Heart left ventricle (tissue), 16 donors: ENCODE measurements around the gene C14orf132. TPM values are rescaled to one million over a fixed set of nuclear protein-coding genes. Genes with fewer than 3 reads are reported as not detected.

ENCODE experiments used
- ATAC-seq, 4 donors: fragments of 200-7000 bp; cut with Tn5 transposase; one replicate each; pipeline ENCODE4 v1.9.1; 2020 to 2022; ENCODE audit warnings: moderate library complexity in 4 of 4, mild to moderate bottlenecking in 3 of 4, moderate number of reproducible peaks in 1 of 4
- DNase-seq, 5 donors: peaks; one replicate each; pipeline ENCODE4 v3.0.0-alpha.2; 2020
- H3K27ac ChIP-seq, 12 donors: fragments of 200-600 bp; sonication (generic) in 4 of 12; one replicate each; pipeline versions ENCODE4 v1.5.0 to v1.8.0; 2016 to 2022; ENCODE audit warnings: mild to moderate bottlenecking in 2 of 12
- H3K27me3 ChIP-seq, 9 donors: fragments of 200-600 bp; sonication (generic) in 2 of 9; one replicate each; pipeline versions ENCODE4 v1.5.1 to v1.8.0; 2016 to 2022; ENCODE audit warnings: mild to moderate bottlenecking in 3 of 9
- H3K36me3 ChIP-seq, 9 donors: fragments of 200-600 bp; sonication (generic) in 2 of 9; one replicate each; pipeline versions ENCODE4 v1.5.0 to v1.8.0; 2018 to 2022; ENCODE audit warnings: mild to moderate bottlenecking in 2 of 9
- H3K4me1 ChIP-seq, 12 donors: fragments of 200-600 bp; sonication (generic) in 4 of 12; one replicate each; pipeline versions ENCODE4 v1.5.0 to v1.8.0; 2016 to 2022; ENCODE audit warnings: mild to moderate bottlenecking in 3 of 12
- H3K4me3 ChIP-seq, 12 donors: fragments of 200-600 bp; sonication (generic) in 4 of 12; one replicate each; pipeline versions ENCODE4 v1.5.0 to v1.8.0; 2017 to 2022; ENCODE audit warnings: mild to moderate bottlenecking in 9 of 12, moderate library complexity in 4 of 12
- H3K9me3 ChIP-seq, 12 donors: fragments of 200-600 bp; sonication (generic) in 4 of 12; one replicate each; pipeline versions ENCODE4 v1.5.0 to v1.8.0; 2016 to 2022; ENCODE audit warnings: mild to moderate bottlenecking in 1 of 12
- POLR2A ChIP-seq, 2 donors: fragments of 450-650 bp; IDR thresholded peaks; one replicate each; pipeline ENCODE4 v1.6.1; 2017; ENCODE audit warnings: antibody characterized with exemption in 2 of 2, mild to moderate bottlenecking in 2 of 2, moderate library complexity in 2 of 2
- WGBS, 4 donors: extraction: QIAGEN DNeasy Blood & Tissue Kit in 2 of 4; methylation state at CpG; one replicate each; pipeline versions ENCODE4 v1.1.5 to v1.1.7; 2013 to 2018; 5-methylcytosine and 5-hydroxymethylcytosine counted together
- intact Hi-C, 10 donors: fragments of 100-400 bp; cut with DNase I; formaldehyde crosslinking; loops; one replicate each; pipeline versions ENCODE4 v1.11.1 to v1.14.2; 2022
- polyA plus RNA-seq, 2 donors: library from polyadenylated mRNA; stranded (reverse); fragments of 200-250 nt; gene quantifications; one replicate each; pipeline ENCODE4 v1.2.3, GENCODE V29; 2013
- total RNA-seq, 9 donors: library from RNA; depleted of rRNA in 2 of 9; stranded (reverse); fragments of >200 nt in 2 of 9; fragmentation: NEBNext Ultra II Directional in 3 of 9; extraction: Animal tissue kit (Norgen Biotek cat#: 25700) in 3 of 9; gene quantifications; one replicate each; pipeline versions ENCODE4 v1.1.0 to v1.2.4, GENCODE V29; 2016 to 2023
- TF ChIP-seq, protein P1 (sequence below), 12 donors: fragments of 200-600 bp; sonication (generic) in 4 of 12; IDR thresholded peaks; one replicate each; pipeline versions ENCODE4 v1.5.0 to v1.8.0; 2018 to 2022; ENCODE audit warnings: antibody characterized with exemption in 12 of 12, mild to moderate bottlenecking in 5 of 12
- donor health status: ischemic (EF 13 %, LVEDD 7.1; RV severe dilation, severe dysfunction).
- donor health status: healthy with polysubstance abuse.
- donor health status: DM: no; HTN: yes; CAD: no.
- donor health status: DM: no; HTN: no; CAD: no.
- donor health status: ischemic (EF 25% LVEDD 6.9; RV normal size, moderate dysfunction).
- donor health status: ischemic (EF 25% LVEDD 5.7; RV mildly dilated, moderate dysfunction).
- donor health status: healthy.
- donor health status: DM: yes; HTN: yes; CAD: no.
- donor health status: ischemic (EF 35%, LVEDD 5.7; RV mildly dilated, moderate dysfunction).
- donor health status: nonischemic (EF 11% LVEDD 7.7; RV severe dilation, severe dysfunction).
- donor health status: DM: yes; HTN: yes; CAD: no.
- donor health status: PGD.
- donor health status: ischemic (EF 29% LVEDD 5.4; RV normal size, mild dysfunction).
- donor health status: nonischemic (EF 23%, LVEDD 6.1; RV moderate dilation, normal function).

C14orf132 gene
- total and polyA plus RNA-seq, 11 donors, result 0.76 to 14.9 (median 1.8) TPM

DNA sequence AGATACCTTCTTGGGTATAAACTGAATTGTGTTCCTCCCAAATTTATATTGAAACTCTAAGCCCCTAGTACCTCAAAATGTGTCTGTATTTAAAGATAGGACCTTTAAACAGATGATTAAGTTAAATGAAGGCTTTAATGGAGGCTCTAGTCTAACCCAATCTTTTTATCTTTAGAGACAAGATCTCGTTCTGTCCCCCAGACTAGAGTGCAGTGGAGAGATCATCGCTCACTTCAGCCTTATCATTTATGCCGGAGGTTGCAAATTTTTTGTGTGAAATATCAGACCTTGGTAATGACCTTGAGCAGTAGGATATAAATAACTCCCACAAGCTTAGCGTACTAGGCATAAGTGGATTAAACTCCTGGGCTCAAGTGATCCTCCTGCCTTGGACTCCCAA, 81.8 kb downstream of the C14orf132 start:
- H3K4me3 ChIP-seq, result no peak overlapping the region
- 47 to 61% (median 58%) methylated on average over 4 of the region's 4 CpGs for WGBS, 4 donors
- ATAC-seq (no peak), DNase-seq (no peak)
- no peak overlapping the region for H3K27ac ChIP-seq
- H3K36me3 ChIP-seq, result no peaks in the 10 kb centered on the region
- H3K27me3 ChIP-seq, result peaks cover 0 to 5% (median 0%) of the 10 kb centered on the region in 9 donors
- H3K9me3 ChIP-seq, result peaks cover 0 to 15% (median 0%) of the 10 kb centered on the region in 12 donors
- intact Hi-C loops, result no loop called here
- peaks cover 0 to 5% (median 0%) of the 10 kb centered on the region in 12 donors for H3K4me1 ChIP-seq
- TF ChIP-seq POLR2A (IDR thresholded peaks at IDR 0.05), result no peak
- TF ChIP-seq, protein P1, sequence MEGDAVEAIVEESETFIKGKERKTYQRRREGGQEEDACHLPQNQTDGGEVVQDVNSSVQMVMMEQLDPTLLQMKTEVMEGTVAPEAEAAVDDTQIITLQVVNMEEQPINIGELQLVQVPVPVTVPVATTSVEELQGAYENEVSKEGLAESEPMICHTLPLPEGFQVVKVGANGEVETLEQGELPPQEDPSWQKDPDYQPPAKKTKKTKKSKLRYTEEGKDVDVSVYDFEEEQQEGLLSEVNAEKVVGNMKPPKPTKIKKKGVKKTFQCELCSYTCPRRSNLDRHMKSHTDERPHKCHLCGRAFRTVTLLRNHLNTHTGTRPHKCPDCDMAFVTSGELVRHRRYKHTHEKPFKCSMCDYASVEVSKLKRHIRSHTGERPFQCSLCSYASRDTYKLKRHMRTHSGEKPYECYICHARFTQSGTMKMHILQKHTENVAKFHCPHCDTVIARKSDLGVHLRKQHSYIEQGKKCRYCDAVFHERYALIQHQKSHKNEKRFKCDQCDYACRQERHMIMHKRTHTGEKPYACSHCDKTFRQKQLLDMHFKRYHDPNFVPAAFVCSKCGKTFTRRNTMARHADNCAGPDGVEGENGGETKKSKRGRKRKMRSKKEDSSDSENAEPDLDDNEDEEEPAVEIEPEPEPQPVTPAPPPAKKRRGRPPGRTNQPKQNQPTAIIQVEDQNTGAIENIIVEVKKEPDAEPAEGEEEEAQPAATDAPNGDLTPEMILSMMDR (IDR thresholded peaks at IDR 0.05), result no peak

DNA sequence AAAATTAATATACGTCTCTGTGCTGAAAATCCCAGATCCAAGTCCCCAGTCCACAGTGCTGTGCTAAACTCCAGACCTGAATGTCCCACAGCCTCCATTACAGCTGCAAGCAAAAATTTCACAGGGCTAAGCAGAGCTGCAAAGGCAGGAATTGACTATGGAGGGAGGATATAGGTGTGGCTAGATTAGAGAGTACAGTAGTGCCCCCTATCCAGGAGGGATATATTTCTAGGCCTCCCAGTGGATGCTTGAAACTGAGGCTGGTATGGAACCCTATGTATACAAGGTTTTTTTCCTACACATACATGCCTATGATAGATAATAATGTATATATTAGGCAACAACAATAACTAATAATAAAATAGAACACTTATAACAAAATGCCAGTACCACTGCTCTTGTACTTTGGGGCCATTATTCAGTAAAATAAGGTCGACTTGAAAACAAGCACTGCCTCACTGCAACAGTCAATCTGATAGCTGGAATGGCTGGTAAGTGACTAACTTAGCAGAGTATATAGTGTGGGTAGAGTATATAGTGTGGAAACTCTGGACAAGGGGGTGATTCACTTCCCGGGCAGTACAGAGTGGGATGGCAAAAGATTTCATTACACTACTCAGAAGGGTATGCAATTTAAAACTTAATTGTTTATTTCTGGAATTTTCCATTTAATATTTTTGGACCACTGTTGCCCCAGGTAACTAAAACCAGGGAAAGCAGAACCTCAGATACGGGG, 82.7 kb downstream of the C14orf132 start:
- WGBS, 4 donors, result 81 to 93% (median 91%) methylated on average over 4 of the region's 4 CpGs
- peaks cover 0 to 15% (median 0%) of the 10 kb centered on the region in 12 donors for H3K9me3 ChIP-seq
- TF ChIP-seq, protein P1 (IDR thresholded peaks at IDR 0.05), result no peak
- TF ChIP-seq POLR2A (IDR thresholded peaks at IDR 0.05), result no peak
- DNase-seq (no peak), ATAC-seq (no peak)
- H3K27me3 ChIP-seq, result peaks cover 0 to 5% (median 0%) of the 10 kb centered on the region in 9 donors
- intact Hi-C loops, result no loop called here
- no peak overlapping the region for H3K4me3 ChIP-seq
- no peak overlapping the region for H3K27ac ChIP-seq
- peaks cover 0 to 10% (median under 1%) of the 10 kb centered on the region in 12 donors for H3K4me1 ChIP-seq
- no peaks in the 10 kb centered on the region for H3K36me3 ChIP-seq

DNA sequence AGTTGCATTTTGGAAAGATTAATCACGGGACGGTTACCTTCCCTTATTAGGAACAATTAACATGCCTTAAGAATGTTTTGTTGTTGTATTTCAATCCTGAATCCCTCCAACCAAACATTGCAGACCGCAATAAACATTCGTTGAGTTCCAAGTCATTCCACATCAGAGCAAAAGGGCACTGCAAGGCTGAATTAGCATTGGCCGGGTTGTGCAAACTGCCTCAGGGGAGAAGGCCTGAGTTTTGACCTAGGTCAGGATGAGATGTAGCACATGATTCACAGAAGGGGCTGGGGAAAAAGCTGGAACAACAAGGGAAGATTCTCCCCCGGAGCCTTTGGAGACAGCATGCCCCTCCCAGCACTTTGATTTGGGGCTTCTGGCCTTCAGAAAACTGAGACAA, 83.3 kb downstream of the C14orf132 start:
- DNase-seq (no peak), ATAC-seq (no peak)
- peaks cover 0 to 11% (median 0%) of the 10 kb centered on the region in 12 donors for H3K9me3 ChIP-seq
- H3K36me3 ChIP-seq, result no peaks in the 10 kb centered on the region
- intact Hi-C loops, result no loop called here
- TF ChIP-seq, protein P1 (IDR thresholded peaks at IDR 0.05), result no peak
- TF ChIP-seq POLR2A (IDR thresholded peaks at IDR 0.05), result no peak
- H3K4me3 ChIP-seq, result no peak overlapping the region
- 71 to 77% (median 75%) methylated on average over 6 of the region's 6 CpGs for whole genome bisulfite sequencing, 4 donors
- peaks cover 0 to 12% (median under 1%) of the 10 kb centered on the region in 12 donors for H3K4me1 ChIP-seq
- H3K27ac ChIP-seq, result no peak overlapping the region
- peaks cover 0 to 5% (median 0%) of the 10 kb centered on the region in 9 donors for H3K27me3 ChIP-seq

DNA sequence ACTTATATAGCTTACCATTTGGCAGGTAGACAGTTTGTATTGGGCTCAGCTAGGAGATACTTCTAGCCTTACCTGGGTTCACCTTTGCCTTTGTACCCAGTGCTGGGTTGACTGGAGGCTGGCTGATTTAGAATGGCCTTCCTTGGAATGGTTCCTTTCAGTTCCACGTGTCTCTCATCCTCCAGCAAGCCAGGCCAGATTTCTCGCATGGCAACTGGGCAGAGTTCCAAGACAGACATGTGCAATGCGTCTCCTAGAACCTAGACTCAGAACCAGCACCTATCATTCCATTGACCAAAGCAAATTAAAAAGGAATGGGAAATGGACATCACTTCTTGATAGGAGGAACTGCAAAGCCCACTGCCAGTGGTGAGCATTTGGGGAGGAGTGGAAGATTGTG, 86.4 kb downstream of the C14orf132 start:
- no peak overlapping the region for H3K27ac ChIP-seq
- H3K27me3 ChIP-seq, result peaks cover 0 to 7% (median 0%) of the 10 kb centered on the region in 9 donors
- WGBS, 4 donors, result 0 to 20% (median 11%) methylated on average over 3 of the region's 3 CpGs
- DNase-seq (no peak), ATAC-seq (no peak)
- no peaks in the 10 kb centered on the region for H3K36me3 ChIP-seq
- H3K4me1 ChIP-seq, result peaks cover 0 to 12% (median under 1%) of the 10 kb centered on the region in 12 donors
- no peak for TF ChIP-seq POLR2A (IDR thresholded peaks at IDR 0.05)
- TF ChIP-seq, protein P1 (IDR thresholded peaks at IDR 0.05), result no peak
- H3K9me3 ChIP-seq, result no peaks in the 10 kb centered on the region
- intact Hi-C loops, result no loop called here
- no peak overlapping the region for H3K4me3 ChIP-seq
